Right lobe of liver (tissue), 6 donors: ENCODE data around the gene H1-8. TPM values are rescaled to one million over a fixed set of nuclear protein-coding genes. Genes with fewer than 3 reads are reported as not detected.

ENCODE experiments used
- ATAC-seq, 4 donors: fragments of 200-7000 bp; cut with Tn5 transposase; one replicate each; pipeline ENCODE4 v1.9.1; 2020; ENCODE audit warnings: mild to moderate bottlenecking in 4 of 4, moderate library complexity in 4 of 4
- DNase-seq, 3 donors: peaks; one replicate each; pipeline ENCODE4 v3.0.0-alpha.2; 2020
- H3K27ac ChIP-seq, 3 donors: fragments of 200-600 bp; one replicate each; pipeline ENCODE4 v1.8.0; 2022
- H3K27me3 ChIP-seq, 2 donors: fragments of 200-600 bp; one replicate each; pipeline ENCODE4 v1.8.0; 2022
- H3K36me3 ChIP-seq, 4 donors: fragments of 200-600 bp; sonication (generic) in 1 of 4; one replicate each; pipeline versions ENCODE4 v1.5.1 to v1.8.0; 2017 to 2022; ENCODE audit warnings: control low read depth in 1 of 4
- H3K4me1 ChIP-seq, 4 donors: fragments of 200-600 bp; sonication (generic) in 1 of 4; one replicate each; pipeline versions ENCODE4 v1.5.1 to v1.8.0; 2017 to 2022; ENCODE audit warnings: control low read depth in 1 of 4
- H3K4me3 ChIP-seq, 3 donors: fragments of 200-600 bp; one replicate each; pipeline ENCODE4 v1.8.0; 2022
- H3K9me3 ChIP-seq, 4 donors: fragments of 200-600 bp; sonication (generic) in 1 of 4; one replicate each; pipeline versions ENCODE4 v1.5.1 to v1.8.0; 2017 to 2022; ENCODE audit warnings: control low read depth in 1 of 4
- CTCF ChIP-seq, 4 donors: fragments of 200-600 bp in 3 of 4; fragments of 450-650 bp in 1 of 4; IDR thresholded peaks; one replicate each; pipeline versions ENCODE4 v1.5.1 to v1.8.0; 2016 to 2022; ENCODE audit warnings: antibody characterized with exemption in 4 of 4, mild to moderate bottlenecking in 2 of 4
- POLR2A ChIP-seq: fragments of 450-650 bp; IDR thresholded peaks from one replicate; pipeline ENCODE4 v1.6.1; 2017; ENCODE audit warnings: antibody characterized with exemption, mild to moderate bottlenecking
- WGBS: methylation state at CpG from one replicate; pipeline ENCODE4 v1.1.6; 2018; ENCODE audit warnings: low coverage, low lambda C conversion rate; ENCODE audit not compliant: insufficient coverage; ENCODE audit errors: missing lambda C conversion rate; 5-methylcytosine and 5-hydroxymethylcytosine counted together
- intact Hi-C, 2 donors: fragments of 100-400 bp; cut with DNase I; formaldehyde crosslinking; loops; one replicate each; pipeline versions ENCODE4 v1.11.2 to v1.14.1; 2022
- total RNA-seq, 6 experiments: library from RNA; depleted of rRNA in 2 of 6; stranded (reverse); fragments of >200 nt in 2 of 6; fragmentation: NEBNext Ultra II Directional in 3 of 6; extraction: Animal tissue kit (Norgen Biotek cat#: 25700) in 3 of 6; gene quantifications; one replicate each; pipeline versions ENCODE4 v1.1.0 to v1.2.4, GENCODE V29; 2016 to 2023
- donor health status: DM: no; HTN: yes; CAD: no.
- donor health status: DM: no; HTN: no; CAD: no.
- donor health status: DM: no; HTN: no; CAD: no.
- donor health status: DM: no; HTN: yes; CAD: no.
- donor health status: DM: no; HTN: yes; CAD: no.

Gene H1-8
- total RNA-seq, 6 experiments from 2014 or later: not detected

DNA sequence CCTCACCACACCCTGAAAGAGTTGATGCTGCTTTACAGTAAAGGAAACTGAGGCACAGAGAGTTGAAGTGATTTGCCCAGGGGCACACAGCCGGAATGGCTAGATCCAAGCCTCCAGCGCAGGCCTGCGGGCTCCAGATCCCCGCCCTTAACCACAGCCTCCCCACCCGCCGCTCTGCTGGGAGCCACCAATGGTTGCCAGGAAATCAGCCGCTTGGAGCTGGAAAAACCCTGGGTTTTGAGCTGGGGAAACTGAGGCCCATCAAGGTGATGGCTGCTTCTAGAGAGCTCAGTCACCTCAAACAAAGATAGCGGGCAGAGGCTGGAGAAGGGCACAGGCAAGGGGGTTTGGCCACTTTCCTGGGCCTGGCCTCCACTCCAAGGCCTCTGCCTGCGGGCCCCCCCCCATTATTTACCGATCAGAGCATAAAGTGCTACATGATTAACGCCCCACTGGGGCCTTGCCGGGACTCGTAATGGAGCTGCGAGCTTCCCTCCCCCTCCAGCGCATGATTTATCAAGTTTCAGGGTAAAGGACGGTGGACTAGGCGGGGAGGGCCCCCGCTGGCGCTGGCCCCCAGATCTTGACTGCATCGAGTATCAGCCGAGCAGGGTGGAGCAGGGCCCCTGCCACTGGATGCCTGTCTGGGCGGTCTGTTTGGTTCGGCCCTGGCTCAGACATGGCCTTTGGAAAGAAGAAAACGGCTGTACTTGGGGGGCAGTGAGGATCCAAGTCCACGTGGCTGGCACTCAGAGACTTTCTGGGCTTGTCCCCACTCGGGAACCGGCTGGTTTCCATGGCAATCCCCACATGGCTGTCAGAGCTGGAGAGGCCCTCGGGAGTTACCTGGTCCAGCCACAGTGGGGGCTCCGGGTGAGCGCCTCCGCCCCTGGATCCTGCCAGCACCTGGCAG is 54.4 kb downstream of the H1-8 start:
- H3K36me3 ChIP-seq: no peaks in the 10 kb centered on the region
- no peaks in the 10 kb centered on the region for H3K27me3 ChIP-seq
- H3K4me3 ChIP-seq: no peak overlapping the region
- TF ChIP-seq CTCF (IDR thresholded peaks at IDR 0.05) (no peak), POLR2A (no peak)
- no peaks in the 10 kb centered on the region for H3K9me3 ChIP-seq
- intact Hi-C loops: no loop called here
- peak overlapping the region; percentile 24 to 79 (median 44) for H3K27ac ChIP-seq
- peaks cover 0 to 26% (median 10%) of the 10 kb centered on the region in 4 donors for H3K4me1 ChIP-seq
- ATAC-seq: no peak
- no peak for DNase-seq
- 58% methylated on average over 11 of the region's 31 CpGs for WGBS

DNA sequence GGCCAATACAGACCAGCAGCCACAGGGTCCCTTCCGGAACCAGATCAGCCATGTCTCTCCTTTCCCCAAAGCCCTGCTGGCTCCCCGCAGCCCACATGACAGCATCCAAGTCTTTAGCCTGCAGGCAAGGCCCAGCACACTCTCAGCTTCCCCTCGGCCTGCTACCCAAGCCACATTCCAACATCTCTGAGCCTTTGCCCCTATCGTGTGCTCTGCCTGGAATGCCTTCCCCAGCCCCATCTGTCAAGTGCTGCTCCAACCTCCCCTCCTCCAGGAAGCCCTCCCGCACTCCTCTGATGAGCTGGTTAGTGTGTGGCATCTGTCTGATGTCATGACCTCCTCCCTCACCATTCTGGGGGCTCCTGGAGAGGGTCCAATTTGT is 55.0 kb downstream of the H1-8 start:
- no peaks in the 10 kb centered on the region for H3K36me3 ChIP-seq
- intact Hi-C loops: no loop called here
- H3K4me1 ChIP-seq: peaks cover 0 to 24% (median 10%) of the 10 kb centered on the region in 4 donors
- peak overlapping the region in 1 of 3 donors; percentile 79 for H3K27ac ChIP-seq
- ATAC-seq (no peak), DNase-seq (no peak)
- no peaks in the 10 kb centered on the region for H3K9me3 ChIP-seq
- 52% methylated on average over 3 of the region's 5 CpGs for WGBS
- no peaks in the 10 kb centered on the region for H3K27me3 ChIP-seq
- no peak overlapping the region for H3K4me3 ChIP-seq
- TF ChIP-seq CTCF (IDR thresholded peaks at IDR 0.05) (no peak), POLR2A (no peak)

GRCh38 chr3:129598484-129598883 is 55.5 kb downstream of the H1-8 start:
- H3K36me3 ChIP-seq: no peaks in the 10 kb centered on the region
- 62% methylated on average over 3 of the region's 11 CpGs for WGBS
- H3K4me1 ChIP-seq: peaks cover 0 to 20% (median 9%) of the 10 kb centered on the region in 4 donors
- intact Hi-C loops: no loop called here
- H3K4me3 ChIP-seq: no peak overlapping the region
- H3K9me3 ChIP-seq: no peaks in the 10 kb centered on the region
- TF ChIP-seq CTCF (IDR thresholded peaks at IDR 0.05): no peak
- TF ChIP-seq POLR2A: no peak
- no peaks in the 10 kb centered on the region for H3K27me3 ChIP-seq
- no peak for ATAC-seq
- H3K27ac ChIP-seq: peak overlapping the region in 2 of 3 donors; percentile 13 to 77
- no peak for DNase-seq

DNA sequence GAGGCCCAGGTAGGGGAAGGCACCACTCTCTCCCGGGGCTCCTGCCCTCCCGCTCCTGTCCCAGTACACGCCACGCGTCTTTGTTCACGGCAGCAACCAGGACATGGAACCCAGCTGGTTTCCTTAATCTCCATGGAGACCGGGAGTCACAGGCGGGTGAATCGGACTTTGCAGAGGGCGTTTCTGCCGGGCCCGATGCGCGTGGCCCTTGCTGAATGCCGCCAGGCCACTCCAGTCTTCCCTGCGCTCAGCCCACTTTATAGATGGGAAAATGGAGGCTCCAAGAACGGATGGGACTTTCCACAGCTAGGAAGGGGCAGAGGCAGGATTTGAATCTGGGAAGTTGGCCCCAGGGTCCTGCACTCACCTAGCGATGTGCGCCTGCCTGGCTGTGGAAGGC is 56.1 kb downstream of the H1-8 start:
- peaks cover 0 to 14% (median 6%) of the 10 kb centered on the region in 4 donors for H3K4me1 ChIP-seq

More for the DNA sequence above, 56.1 kb downstream of the H1-8 start:
- Histone ChIP-seq H3K27ac (peak overlapping the region in 1 of 3 donors; percentile 77), H3K4me3 (no peak overlapping the region), H3K27me3 (no peaks in the 10 kb centered on the region), H3K9me3 (no peaks in the 10 kb centered on the region), H3K36me3 (no peaks in the 10 kb centered on the region)
- 85% methylated on average over 10 of the region's 19 CpGs for WGBS
- no peak for TF ChIP-seq POLR2A
- TF ChIP-seq CTCF (IDR thresholded peaks at IDR 0.05): no peak
- no peak for DNase-seq
- intact Hi-C loops: no loop called here
- ATAC-seq: no peak
